NT2/D1 (cell line): ENCODE measurements around the gene ESAM.

Experiments
- DNase-seq: peaks from one replicate; pipeline ENCODE4 v3.0.0-alpha.2; 2011; ENCODE audit warnings: low read depth, low spot score
- H3K27me3 ChIP-seq: 2 replicates; pipeline ENCODE4 v1.6.0; 2011; ENCODE audit warnings: mild to moderate bottlenecking; ENCODE audit not compliant: insufficient read length, insufficient read depth
- H3K36me3 ChIP-seq: 2 replicates; pipeline ENCODE4 v1.6.1; 2011; ENCODE audit warnings: mild to moderate bottlenecking, low read length, mixed read lengths; ENCODE audit not compliant: insufficient read depth, insufficient read length
- H3K4me1 ChIP-seq: 2 replicates; pipeline ENCODE4 v1.5.1; 2011; ENCODE audit not compliant: insufficient read depth, insufficient read length
- H3K4me3 ChIP-seq: 2 replicates; pipeline ENCODE4 v1.5.1; 2011; ENCODE audit warnings: low read depth; ENCODE audit not compliant: insufficient read length
- H3K9ac ChIP-seq: 2 replicates; pipeline ENCODE4 v1.6.0; 2011; ENCODE audit warnings: low read depth; ENCODE audit not compliant: insufficient read length
- H3K9me3 ChIP-seq: 2 replicates; pipeline ENCODE4 v1.5.1; 2011; ENCODE audit warnings: mild to moderate bottlenecking, low read length; ENCODE audit not compliant: insufficient read depth
- SUZ12 ChIP-seq: IDR thresholded peaks from 2 replicates; pipeline ENCODE4 v1.6.1; 2011; ENCODE audit not compliant: insufficient read length, insufficient read depth; ENCODE audit errors: extremely low read depth
- YY1 ChIP-seq: IDR thresholded peaks from 2 replicates; pipeline ENCODE4 v1.6.1; 2011; ENCODE audit not compliant: insufficient read length, insufficient read depth
- ZNF274 ChIP-seq: IDR thresholded peaks from 2 replicates; pipeline ENCODE4 v1.6.1; 2011; ENCODE audit warnings: mild to moderate bottlenecking, low read depth, low read length

ESAM gene

GRCh38 chr11:124800226-124800929, 38.3 kb upstream of the ESAM start, which contains the start of gene MSANTD2:
MSANTD2 (minus strand) TSS chr11:124800406; CDS start chr11:124800380, 26 bp downstream.
- Histone ChIP-seq H3K4me1 (no peaks in the 10 kb centered on the region), H3K9ac (peak within 1 kb of the TSS; percentile 92), H3K9me3 (no peaks in the 10 kb centered on the region), H3K27me3 (no peaks in the 10 kb centered on the region), H3K36me3 (no peaks in the 10 kb centered on the region), H3K4me3 (peak within 1 kb of the TSS; percentile 78)
- TF ChIP-seq ZNF274 (no peak), YY1 (peak; percentile 76), SUZ12 (no peak)
- DNase-seq, result peak; percentile 70

GRCh38 chr11:124799348-124800225, 37.5 kb upstream of the ESAM start:
- no peak for TF ChIP-seq ZNF274
- no peak for TF ChIP-seq YY1
- TF ChIP-seq SUZ12, result no peak
- Histone ChIP-seq H3K4me1 (no peaks in the 10 kb centered on the region), H3K9ac (peak overlapping the region; percentile 92), H3K9me3 (no peaks in the 10 kb centered on the region), H3K27me3 (no peaks in the 10 kb centered on the region), H3K36me3 (no peaks in the 10 kb centered on the region), H3K4me3 (peak overlapping the region; percentile 78)
- peak; percentile 18 for DNase-seq

GRCh38 chr11:124798991-124799347, 36.9 kb upstream of the ESAM start:
- peak overlapping the region; percentile 92 for H3K9ac ChIP-seq
- H3K36me3 ChIP-seq, result no peaks in the 10 kb centered on the region
- H3K27me3 ChIP-seq, result no peaks in the 10 kb centered on the region
- no peaks in the 10 kb centered on the region for H3K4me1 ChIP-seq
- H3K4me3 ChIP-seq, result peak overlapping the region; percentile 78
- no peaks in the 10 kb centered on the region for H3K9me3 ChIP-seq
- DNase-seq, result peak; percentile 18
- no peak for TF ChIP-seq ZNF274
- TF ChIP-seq YY1, result no peak
- no peak for TF ChIP-seq SUZ12

GRCh38 chr11:124796312-124796711, 34.2 kb upstream of the ESAM start:
- Histone ChIP-seq H3K27me3 (no peaks in the 10 kb centered on the region), H3K4me3 (no peak overlapping the region), H3K4me1 (no peaks in the 10 kb centered on the region), H3K36me3 (no peaks in the 10 kb centered on the region), H3K9me3 (no peaks in the 10 kb centered on the region), H3K9ac (no peak overlapping the region)
- TF ChIP-seq YY1 (no peak), SUZ12 (no peak), ZNF274 (no peak)
- DNase-seq, result no peak

- H3K4me3 ChIP-seq, result no peak overlapping the region
- H3K9ac ChIP-seq, result no peak overlapping the region
- peak; percentile 43 for DNase-seq
- H3K27me3 ChIP-seq, result no peaks in the 10 kb centered on the region
- no peaks in the 10 kb centered on the region for H3K9me3 ChIP-seq
- H3K4me1 ChIP-seq, result no peaks in the 10 kb centered on the region
- TF ChIP-seq ZNF274 (no peak), YY1 (no peak), SUZ12 (no peak)
- no peaks in the 10 kb centered on the region for H3K36me3 ChIP-seq
Observed at GRCh38 chr11:124793466-124794278, 31.6 kb upstream of the ESAM start.

- H3K9me3 ChIP-seq, result no peaks in the 10 kb centered on the region
- DNase-seq, result no peak
- no peak for TF ChIP-seq ZNF274
- TF ChIP-seq SUZ12, result no peak
- no peak for TF ChIP-seq YY1
- no peaks in the 10 kb centered on the region for H3K36me3 ChIP-seq
- H3K4me1 ChIP-seq, result no peaks in the 10 kb centered on the region
- no peak overlapping the region for H3K9ac ChIP-seq
- no peaks in the 10 kb centered on the region for H3K27me3 ChIP-seq
- no peak overlapping the region for H3K4me3 ChIP-seq
Observed at GRCh38 chr11:124791626-124792341, 29.7 kb upstream of the ESAM start.
